ENCODE data around the gene SHB. TPM values are rescaled to one million over a fixed set of nuclear protein-coding genes. Genes with fewer than 3 reads are reported as not detected.

The SHB gene
- total and polyA plus RNA-seq, 2 donors (not counting 3 experiments of a cell fraction or from before 2014, with no cell fraction given), result 13.4 to 24.9 TPM

DNA sequence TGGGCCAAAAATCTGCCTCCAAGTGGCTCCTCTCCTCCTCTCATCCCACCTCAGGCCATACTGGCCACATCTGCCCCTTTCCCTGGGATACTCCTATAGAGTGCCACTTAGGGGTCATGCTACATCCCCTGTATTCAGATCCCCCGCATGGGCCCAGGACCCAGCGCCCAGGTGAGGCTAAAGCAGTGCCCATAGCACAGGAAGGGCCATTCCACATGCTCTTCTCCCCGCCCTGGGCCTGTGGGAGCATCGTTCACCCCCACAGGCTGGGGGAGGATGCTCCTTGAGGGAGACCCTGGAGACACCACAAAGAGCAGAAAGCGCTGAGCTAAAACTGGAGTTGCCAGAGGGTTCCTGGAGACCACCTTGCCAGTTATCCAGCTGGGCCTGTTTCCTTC, 112.6 kb downstream of the SHB start:
- DNase-seq (ENCODE audit: low read depth, low spot score) (no peak), FAIRE-seq (no peak)
- intact Hi-C loops (cut with micrococcal nuclease) (no loop called here), dilution Hi-C loops (cut with MboI; ENCODE audit: extremely low pct_ligation_motif_present, low sequenced_read_pairs) (no loop called here)
- Histone ChIP-seq H4K20me1 (replicated peaks; ENCODE audit: control insufficient read depth, extremely low read depth, insufficient read depth, low read length) (no peaks in the 10 kb centered on the region), H3K9me3 (replicated peaks; ENCODE audit: control insufficient read depth, insufficient read depth, low read length) (no peaks in the 10 kb centered on the region), H3K79me2 (ENCODE audit: control insufficient read depth, insufficient read depth, low read length) (no peaks in the 10 kb centered on the region), H3K4me2 (ENCODE audit: insufficient read depth, low read length) (no peak overlapping the region), H2AFZ (ENCODE audit: low read depth, low read length) (no peak overlapping the region), H3K36me3 (ENCODE audit: control insufficient read depth in 2 of 2, extremely low read depth in 1 of 2, insufficient read depth in 2 of 2, low read length in 2 of 2) (peaks cover 0 to 10% of the 10 kb centered on the region in 2 experiments), H3K4me3 (replicated peaks in 1 of 3; ENCODE audit: insufficient read depth in 1 of 3, low read depth in 1 of 3, low read length in 3 of 3) (no peak overlapping the region), H3K9ac (replicated peaks; ENCODE audit: extremely low read depth, insufficient read depth, low read length) (no peak overlapping the region), H3K27ac (ENCODE audit: insufficient read depth, low read depth, low read length) (no peak overlapping the region), H3K9me1 (replicated peaks; ENCODE audit: control insufficient read depth, extremely low read depth, insufficient read depth, low read length) (no peaks in the 10 kb centered on the region), H3K4me1 (ENCODE audit: control insufficient read depth, extremely low read depth, insufficient read depth, low read length) (peaks cover 21% of the 10 kb centered on the region), H3K27me3 (ENCODE audit: control insufficient read depth in 2 of 2, insufficient read depth in 2 of 2, low read length in 2 of 2) (no peaks in the 10 kb centered on the region)
- BruUV-seq (replicated peaks), result no TSS peak
- ChIA-PET CTCF (interaction anchor here (1.1 to 3.0 kb wide), 3 partner anchors 18 to 132 kb away, joined by 3 to 8 read pairs (median 4); no protein-coding TSS in a partner anchor), POLR2A (no interaction called here)
- TF ChIP-seq GATA2 (IDR thresholded peaks at IDR 0.05; ENCODE audit: insufficient read depth, insufficient read length, low read depth, low read length) (no peak), JUN (IDR thresholded peaks at IDR 0.05; ENCODE audit: borderline replicate concordance, insufficient read depth, insufficient read length, low read depth) (no peak), MYC (IDR thresholded peaks at IDR 0.05; ENCODE audit: low read depth, low read length) (no peak), FOS (IDR thresholded peaks at IDR 0.05; ENCODE audit: borderline replicate concordance, insufficient read depth, low read length) (no peak), POLR2AphosphoS5 (IDR thresholded peaks at IDR 0.05; ENCODE audit: insufficient read depth, low read depth, low read length) (no peak), POLR2A (IDR thresholded peaks at IDR 0.05; ENCODE audit: low read depth, low read length) (no peak), EZH2 (IDR thresholded peaks at IDR 0.05; ENCODE audit: borderline replicate concordance, low read depth, low read length, severe bottlenecking) (no peak)
- TF ChIP-seq, protein P1, sequence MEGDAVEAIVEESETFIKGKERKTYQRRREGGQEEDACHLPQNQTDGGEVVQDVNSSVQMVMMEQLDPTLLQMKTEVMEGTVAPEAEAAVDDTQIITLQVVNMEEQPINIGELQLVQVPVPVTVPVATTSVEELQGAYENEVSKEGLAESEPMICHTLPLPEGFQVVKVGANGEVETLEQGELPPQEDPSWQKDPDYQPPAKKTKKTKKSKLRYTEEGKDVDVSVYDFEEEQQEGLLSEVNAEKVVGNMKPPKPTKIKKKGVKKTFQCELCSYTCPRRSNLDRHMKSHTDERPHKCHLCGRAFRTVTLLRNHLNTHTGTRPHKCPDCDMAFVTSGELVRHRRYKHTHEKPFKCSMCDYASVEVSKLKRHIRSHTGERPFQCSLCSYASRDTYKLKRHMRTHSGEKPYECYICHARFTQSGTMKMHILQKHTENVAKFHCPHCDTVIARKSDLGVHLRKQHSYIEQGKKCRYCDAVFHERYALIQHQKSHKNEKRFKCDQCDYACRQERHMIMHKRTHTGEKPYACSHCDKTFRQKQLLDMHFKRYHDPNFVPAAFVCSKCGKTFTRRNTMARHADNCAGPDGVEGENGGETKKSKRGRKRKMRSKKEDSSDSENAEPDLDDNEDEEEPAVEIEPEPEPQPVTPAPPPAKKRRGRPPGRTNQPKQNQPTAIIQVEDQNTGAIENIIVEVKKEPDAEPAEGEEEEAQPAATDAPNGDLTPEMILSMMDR (IDR thresholded peaks at IDR 0.05; ENCODE audit: extremely low read depth in 1 of 2, insufficient read depth in 1 of 2, low read depth in 1 of 2, low read length in 2 of 2), result no peak
- TF ChIP-seq, protein P2, sequence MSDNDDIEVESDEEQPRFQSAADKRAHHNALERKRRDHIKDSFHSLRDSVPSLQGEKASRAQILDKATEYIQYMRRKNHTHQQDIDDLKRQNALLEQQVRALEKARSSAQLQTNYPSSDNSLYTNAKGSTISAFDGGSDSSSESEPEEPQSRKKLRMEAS (IDR thresholded peaks at IDR 0.05; ENCODE audit: insufficient read depth, insufficient read length), result no peak

Measured in endothelial cell of umbilical vein (primary cell).